COLO668 (cell line): ENCODE measurements around the gene COL15A1.
"Not testable (repeated sequence)": the region's sequence is repeated elsewhere in the genome, so short reads cannot be mapped to it uniquely, and the experiment has no call there.

Source experiments
- DNase-seq: peaks from one replicate; lab custom pipeline; 2025; ENCODE audit not compliant: unreplicated experiment; lab: John Stamatoyannopoulos, UW

COL15A1 gene

DNA sequence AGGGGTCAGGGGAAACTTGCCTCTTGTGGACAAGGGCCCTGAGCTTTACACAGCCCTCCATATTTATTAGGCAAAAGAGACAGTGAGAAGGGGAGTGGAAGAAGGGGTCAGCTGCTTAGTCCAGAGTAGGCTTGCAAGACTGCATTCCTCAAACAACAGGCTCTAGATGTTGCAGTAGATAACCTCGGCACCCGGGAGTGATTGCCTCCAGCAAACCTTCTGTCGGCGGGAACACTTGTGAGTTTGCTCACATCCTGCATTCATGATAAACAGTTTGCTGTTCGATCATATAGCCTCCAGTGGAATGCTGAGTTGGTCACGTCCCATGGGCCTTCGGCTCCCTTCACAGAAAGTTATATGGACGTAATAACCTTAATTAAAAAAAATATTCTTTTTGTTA, 66.7 kb downstream of the COL15A1 start:
- not testable (repeated sequence) for DNase-seq

- no peak for DNase-seq
Measured at GRCh38 chr9:99011161-99011709, 67.5 kb downstream of the COL15A1 start.

- no peak for DNase-seq
Measured at GRCh38 chr9:99012957-99013512, 69.3 kb downstream of the COL15A1 start.

- no peak for DNase-seq
Measured at GRCh38 chr9:99013550-99013949, 69.8 kb downstream of the COL15A1 start.

- DNase-seq: no peak
Measured at GRCh38 chr9:99015448-99015847, 71.7 kb downstream of the COL15A1 start.

DNA sequence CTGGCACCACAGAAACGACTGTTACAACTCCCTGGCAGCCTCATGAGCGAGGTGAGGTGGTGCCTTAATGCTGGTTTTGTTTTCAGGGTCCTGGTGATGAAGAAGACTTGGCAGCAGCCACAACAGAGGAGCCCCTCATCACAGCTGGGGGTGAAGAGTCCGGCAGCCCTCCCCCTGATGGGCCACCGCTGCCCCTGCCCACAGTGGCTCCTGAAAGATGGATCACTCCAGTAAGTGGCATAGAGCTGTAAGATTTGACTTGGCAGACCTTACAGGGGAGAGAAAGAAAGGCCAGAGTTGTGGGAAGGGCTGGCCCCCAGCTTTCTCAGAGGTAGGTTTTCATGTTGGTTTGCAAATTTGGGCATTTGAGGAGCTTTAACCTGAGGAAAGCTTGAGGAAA, 72.2 kb downstream of the COL15A1 start:
- DNase-seq: no peak

DNA sequence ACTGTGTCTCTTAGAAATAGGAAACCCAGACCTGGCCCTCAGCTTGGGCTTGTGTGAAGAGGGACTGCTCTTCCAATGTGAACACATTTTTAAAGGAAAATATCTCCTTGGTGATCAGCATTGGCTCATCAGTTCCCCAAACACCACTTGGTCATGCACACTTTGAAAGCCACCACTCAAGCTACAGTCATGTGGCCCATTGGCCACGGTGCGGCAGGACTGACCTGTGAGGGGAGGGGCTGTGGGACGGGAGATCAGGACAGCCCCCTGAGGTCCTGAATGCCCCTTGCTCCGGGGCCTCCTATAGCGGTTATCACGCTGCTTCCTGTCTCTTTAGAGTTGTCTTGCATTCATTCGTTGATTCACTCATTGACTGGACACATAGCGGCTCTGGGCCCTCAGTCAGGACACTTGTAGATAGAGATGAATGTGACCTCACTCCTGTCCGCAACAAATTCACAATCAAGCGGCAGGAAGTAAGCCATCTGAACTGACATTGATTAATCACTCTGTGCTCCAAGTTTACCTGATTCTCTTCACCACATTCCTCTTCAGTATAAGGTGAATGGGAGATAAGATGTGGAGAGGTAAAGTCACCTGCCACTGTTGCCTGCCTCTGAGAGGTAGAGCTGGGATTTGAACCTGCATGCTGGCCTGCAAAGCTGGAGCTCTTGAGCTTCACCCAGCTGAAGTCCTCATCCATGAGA, 73.1 kb downstream of the COL15A1 start:
- no peak for DNase-seq

- no peak for DNase-seq
Measured at GRCh38 chr9:99018653-99019052, 74.9 kb downstream of the COL15A1 start.

GRCh38 chr9:99019510-99020331, 76.0 kb downstream of the COL15A1 start:
- DNase-seq: no peak

DNA sequence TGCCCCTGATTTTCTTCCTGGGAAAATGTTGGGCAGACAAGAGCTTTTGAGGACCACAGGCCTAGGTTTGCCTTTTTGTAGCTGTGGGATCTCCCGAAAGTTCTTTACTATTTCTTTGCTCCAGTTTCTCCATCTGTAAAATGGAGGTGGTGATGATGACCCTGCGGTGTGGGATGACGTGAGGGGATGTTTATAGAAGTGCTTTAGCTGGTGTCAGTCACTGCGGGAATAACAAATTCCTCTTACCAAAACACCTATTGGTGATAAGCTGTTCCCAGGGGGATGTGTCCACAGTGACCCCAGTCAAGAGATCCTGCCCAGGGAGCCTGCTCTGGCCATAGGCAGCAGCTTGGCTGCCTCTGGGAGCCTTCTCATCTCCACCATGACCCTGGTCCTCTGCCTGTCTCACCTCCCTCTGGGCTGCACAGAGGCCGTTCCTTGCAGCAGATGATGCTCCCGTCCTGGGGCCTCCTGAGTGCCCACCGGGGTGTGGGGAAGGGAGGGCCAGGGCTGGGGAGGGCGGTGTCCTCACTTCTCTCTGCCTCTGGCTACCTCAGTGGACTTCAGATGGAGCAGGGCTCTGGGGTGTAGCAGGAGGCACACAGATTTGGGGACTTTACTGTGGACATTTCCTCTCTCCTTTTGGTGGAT, 77.2 kb downstream of the COL15A1 start:
- DNase-seq: no peak

DNA sequence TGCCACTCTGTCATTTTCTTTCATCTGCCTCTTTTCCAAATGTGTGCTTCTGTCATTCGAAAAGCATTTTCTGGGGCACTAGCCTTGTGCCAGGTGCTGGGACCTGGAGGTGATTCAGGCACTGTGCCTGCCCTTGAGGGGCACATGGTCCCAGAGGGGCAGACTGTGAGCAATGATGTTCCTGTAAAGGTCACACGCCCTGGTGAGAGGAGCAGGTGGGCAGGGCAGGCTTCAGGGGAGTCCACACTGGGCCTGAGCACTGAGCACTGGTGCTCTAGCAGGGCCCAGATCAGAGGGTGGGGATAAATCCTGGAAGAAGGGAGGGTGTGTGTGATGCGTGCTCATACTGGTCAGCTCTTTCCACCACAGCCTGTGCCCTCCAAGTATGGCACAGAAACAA, 77.8 kb downstream of the COL15A1 start:
- no peak for DNase-seq

DNA sequence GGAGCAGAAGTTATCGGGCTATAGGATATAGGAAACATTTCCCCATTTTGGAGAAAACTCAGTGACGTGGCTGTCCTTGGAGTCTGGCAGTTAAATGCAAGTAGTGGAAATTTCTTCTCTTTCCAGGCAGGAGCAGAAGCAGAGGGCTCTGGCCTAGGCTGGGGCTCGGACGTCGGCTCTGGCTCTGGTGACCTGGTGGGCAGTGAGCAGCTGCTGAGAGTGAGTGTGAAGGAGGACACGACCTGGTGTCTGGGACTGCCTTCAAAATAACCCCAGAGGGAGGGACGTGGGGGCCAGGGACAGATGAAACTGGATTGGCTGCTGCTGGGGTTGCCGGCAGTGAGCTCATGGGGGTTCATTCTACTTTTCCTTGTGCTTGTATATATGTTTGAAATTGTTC, 79.5 kb downstream of the COL15A1 start:
- DNase-seq: no peak

DNA sequence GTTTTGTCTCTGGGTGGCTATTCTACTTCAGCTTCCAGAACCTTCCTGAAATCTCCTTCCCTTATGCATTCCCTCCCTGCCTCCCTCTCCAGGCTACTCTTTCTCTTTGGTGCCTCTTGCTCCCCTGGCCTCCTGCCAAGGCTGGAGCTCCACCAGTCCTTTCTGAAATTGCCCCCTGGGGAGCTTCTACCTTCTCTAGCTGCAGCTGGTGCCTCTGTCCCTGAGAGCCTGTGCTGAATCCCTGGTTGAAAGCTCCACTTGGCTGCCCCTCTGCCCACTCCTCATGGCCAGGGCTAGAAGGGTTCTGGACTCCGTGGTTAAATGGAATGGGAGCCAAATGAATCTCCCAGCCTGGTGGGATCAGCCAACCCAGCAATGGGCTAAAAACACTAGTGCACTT, 80.1 kb downstream of the COL15A1 start:
- DNase-seq: peak; percentile 64

DNA sequence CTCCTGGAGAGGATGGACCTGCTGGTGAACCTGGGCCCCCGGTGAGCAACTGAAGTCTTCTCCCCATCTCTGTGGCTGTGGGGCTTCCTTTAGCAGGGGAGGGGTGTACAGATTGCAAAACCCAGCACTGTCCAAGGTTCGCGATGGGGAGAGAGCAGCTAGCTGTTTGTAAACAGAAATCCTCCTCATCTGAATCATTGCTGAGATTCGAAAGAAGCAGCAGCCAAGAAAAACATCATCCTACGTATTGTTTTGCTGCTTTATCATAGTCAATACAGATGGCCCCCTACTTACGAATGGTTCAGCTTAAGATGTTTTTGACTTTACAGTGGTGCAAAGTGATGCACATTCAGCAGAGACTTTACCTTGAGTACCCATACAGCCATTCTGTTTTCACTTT, 81.3 kb downstream of the COL15A1 start:
- no peak for DNase-seq

DNA sequence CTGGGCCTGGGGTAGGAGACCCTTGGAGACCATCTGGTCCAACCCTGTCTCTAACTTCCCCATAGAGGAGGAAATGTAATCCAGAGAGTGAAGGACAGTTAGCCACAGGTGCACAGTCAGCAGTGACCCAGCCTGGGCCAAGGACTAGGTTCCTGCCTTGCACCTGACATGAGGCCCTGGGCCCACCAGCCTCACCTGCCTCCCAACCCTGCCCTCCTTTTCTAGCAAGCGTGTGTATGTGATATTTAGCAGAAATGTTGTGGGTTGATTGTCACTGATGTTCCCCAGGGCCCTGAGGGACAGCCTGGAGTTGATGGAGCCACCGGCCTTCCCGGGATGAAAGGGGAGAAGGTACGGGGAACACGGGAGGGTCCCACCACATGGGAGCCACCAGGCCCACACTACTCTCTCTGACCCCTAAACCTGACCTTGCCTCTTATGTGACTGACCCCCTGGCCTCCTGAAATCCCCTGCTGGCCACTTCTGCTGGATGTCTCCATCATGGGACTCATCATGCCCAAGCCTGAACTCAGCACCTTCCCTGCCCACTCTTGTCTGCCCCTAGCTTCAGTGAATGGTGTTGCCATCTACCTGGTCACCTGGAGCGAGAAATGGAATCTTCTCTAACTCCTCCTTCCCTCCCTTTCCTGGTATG, 82.0 kb downstream of the COL15A1 start:
- DNase-seq: no peak

DNA sequence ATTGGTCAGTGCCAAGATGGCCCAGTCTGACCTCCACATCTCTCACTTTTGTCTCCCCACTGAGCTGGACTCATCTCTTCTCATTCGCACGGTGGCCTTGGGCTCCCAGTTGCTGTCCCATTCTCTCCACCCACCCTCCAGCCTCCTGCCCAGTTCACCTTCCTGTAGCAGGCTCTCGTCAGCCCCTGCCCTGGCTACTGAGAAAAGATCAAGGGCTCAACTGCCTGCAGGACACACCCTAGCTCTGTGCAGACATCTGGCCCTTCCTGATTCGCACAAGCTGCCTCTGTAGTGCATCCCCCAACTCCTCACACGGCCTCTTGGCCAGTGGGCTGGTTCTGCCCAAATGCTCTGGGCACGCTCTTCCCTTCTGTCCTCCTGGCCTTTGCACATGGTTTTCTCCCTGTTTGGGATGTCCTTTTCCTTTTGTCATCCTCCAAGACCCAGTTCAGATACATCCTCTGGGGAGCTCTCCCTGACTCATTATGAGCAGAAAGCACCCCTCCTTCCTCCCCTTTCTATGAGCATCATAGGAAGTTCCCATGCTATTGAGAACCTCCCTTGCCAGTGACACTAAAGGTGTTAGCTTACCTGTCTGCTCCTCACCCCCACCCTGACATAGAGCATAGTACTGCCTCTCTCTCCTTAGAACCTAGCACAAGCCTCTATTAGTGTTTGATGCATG, 82.7 kb downstream of the COL15A1 start:
- DNase-seq: no peak

DNA sequence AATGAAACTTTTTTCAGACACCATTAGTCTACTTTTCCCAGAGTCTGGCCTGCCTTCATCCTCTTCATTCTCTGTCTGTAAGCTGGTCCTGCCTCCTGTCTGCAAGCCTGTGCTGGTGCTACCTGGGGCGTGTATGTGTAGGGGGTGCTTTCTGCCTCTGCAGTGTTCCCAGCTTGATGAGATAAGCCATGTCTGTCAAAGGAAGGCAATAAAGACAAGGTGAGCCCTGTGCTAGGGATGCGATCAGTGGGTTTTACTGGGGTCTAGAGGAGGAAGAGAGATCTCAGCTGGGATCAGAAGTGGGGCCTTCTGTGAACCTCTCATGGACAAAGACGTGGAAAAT, 83.2 kb downstream of the COL15A1 start:
- DNase-seq: no peak

- DNase-seq: no peak
Measured at GRCh38 chr9:99027443-99027842, 83.7 kb downstream of the COL15A1 start.

DNA sequence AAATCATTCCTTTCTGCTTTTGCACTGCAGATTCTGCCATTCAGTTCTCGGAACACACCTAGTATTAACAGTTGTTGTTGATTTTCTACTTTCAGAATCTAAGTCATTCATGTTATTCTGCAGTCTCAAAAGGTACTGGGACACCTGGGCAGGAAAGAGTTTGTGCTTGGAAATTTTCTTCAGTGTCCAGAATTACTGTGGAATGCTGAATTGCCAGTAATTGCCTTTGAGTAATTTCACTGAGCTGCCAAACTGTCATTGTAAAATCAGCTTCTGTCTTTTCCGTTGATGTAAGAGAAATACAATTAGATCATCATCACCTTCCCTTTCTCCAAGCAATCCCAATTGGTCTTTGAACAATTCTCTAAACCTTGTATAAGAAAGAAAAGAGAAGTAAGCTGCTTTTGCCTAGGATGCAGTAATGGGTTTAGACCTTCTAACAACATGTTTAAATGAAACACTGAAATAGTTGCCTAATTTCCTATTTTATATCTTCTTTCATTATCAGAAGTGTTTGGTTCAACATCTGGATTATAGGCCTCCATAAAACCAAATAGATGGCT, 85.5 kb downstream of the COL15A1 start:
- no peak for DNase-seq

GRCh38 chr9:99030092-99030511, 86.4 kb downstream of the COL15A1 start:
- DNase-seq: no peak
